ENCODE measurements around the gene NEK5.

GRCh38 chr13:51997641-51998330, 131.1 kb downstream of the NEK5 start:
- no peak for TF ChIP-seq CTCF (IDR thresholded peaks at IDR 0.05; ENCODE audit: insufficient read depth, low read depth, low read length)
- TF ChIP-seq EZH2 (IDR thresholded peaks at IDR 0.05; ENCODE audit: insufficient read depth, low read length), result no peak

All from astrocyte (in vitro differentiated cells and primary cell).